NCI-H82 treated with DMSO at 0.1 percent for 48 hours (cell line): ENCODE results near the gene FNDC3B.

Experiments
- DNase-seq: peaks from one replicate; lab custom pipeline; 2025; ENCODE audit not compliant: unreplicated experiment; lab: John Stamatoyannopoulos, UW

The FNDC3B gene

GRCh38 chr3:172208586-172209332 is 169.4 kb downstream of the FNDC3B start:
- no peak for DNase-seq

GRCh38 chr3:172209333-172210321 is 170.2 kb downstream of the FNDC3B start:
- no peak for DNase-seq

- DNase-seq, result no peak
These were observed 171.0 kb downstream of the FNDC3B start for GRCh38 chr3:172210355-172210754.

- DNase-seq, result no peak
These were observed 171.7 kb downstream of the FNDC3B start for GRCh38 chr3:172211123-172211522.

- no peak for DNase-seq
These were observed 173.8 kb downstream of the FNDC3B start for GRCh38 chr3:172213200-172213599.

- no peak for DNase-seq
These were observed 174.5 kb downstream of the FNDC3B start for GRCh38 chr3:172213904-172214303.

GRCh38 chr3:172216267-172216666 is 176.9 kb downstream of the FNDC3B start:
- DNase-seq, result no peak

- DNase-seq, result no peak
These were observed 177.5 kb downstream of the FNDC3B start for GRCh38 chr3:172216911-172217310.

- DNase-seq, result no peak
These were observed 178.5 kb downstream of the FNDC3B start for GRCh38 chr3:172217877-172218276.

- no peak for DNase-seq
These were observed 179.3 kb downstream of the FNDC3B start for GRCh38 chr3:172218350-172219323.

GRCh38 chr3:172219750-172220149 is 180.4 kb downstream of the FNDC3B start:
- no peak for DNase-seq

- no peak for DNase-seq
These were observed 182.2 kb downstream of the FNDC3B start for GRCh38 chr3:172221547-172221946.

GRCh38 chr3:172222478-172223071 is 183.2 kb downstream of the FNDC3B start:
- no peak for DNase-seq

GRCh38 chr3:172223870-172224269 is 184.5 kb downstream of the FNDC3B start:
- DNase-seq, result no peak

GRCh38 chr3:172224560-172225214 is 185.3 kb downstream of the FNDC3B start:
- DNase-seq, result no peak

- no peak for DNase-seq
These were observed 185.9 kb downstream of the FNDC3B start for GRCh38 chr3:172225215-172225707.

- DNase-seq, result no peak
These were observed 187.5 kb downstream of the FNDC3B start for GRCh38 chr3:172226831-172227230.

- DNase-seq, result no peak
These were observed 188.1 kb downstream of the FNDC3B start for GRCh38 chr3:172227340-172228035.

GRCh38 chr3:172228036-172228415 is 188.6 kb downstream of the FNDC3B start:
- DNase-seq, result no peak
